Stimulated activated naive CD8-positive, alpha-beta T cell treated with anti-CD3 and anti-CD28 coated beads, Interleukin-15, Interleukin-2, amounts not matched to agents 100 U/mL and 50 U/mL, for 24 hours (primary cell): ENCODE measurements around the gene HIVEP3.

Source experiments
- ATAC-seq: fragments of 150-1000 bp; cut with Tn5 transposase; one replicate; pipeline ENCODE4 v1.10.0; 2021
- DNase-seq: peaks from one replicate; pipeline ENCODE4 v3.0.0; 2021

Gene HIVEP3

DNA sequence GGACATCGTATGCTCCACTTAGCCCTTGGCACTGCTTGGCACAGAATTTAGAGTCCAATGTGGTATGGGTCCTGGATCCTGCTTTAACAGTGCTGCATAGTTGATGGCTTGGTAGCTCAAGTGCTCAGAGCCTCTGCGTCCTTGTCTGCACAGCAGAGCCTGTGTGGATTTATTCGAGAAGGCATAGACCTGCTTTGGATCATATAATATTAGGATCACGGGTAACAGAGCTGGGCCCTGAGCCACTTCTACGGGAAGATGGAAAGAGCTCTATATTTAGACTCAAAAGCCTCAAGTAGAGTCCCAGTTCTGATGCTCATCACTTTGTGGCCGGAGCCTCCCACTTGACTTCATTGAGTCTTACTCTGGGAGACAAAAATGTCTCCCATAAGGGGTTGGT lies 269.9 kb downstream of the HIVEP3 start:
- DNase-seq (no peak), ATAC-seq (no peak)

DNA sequence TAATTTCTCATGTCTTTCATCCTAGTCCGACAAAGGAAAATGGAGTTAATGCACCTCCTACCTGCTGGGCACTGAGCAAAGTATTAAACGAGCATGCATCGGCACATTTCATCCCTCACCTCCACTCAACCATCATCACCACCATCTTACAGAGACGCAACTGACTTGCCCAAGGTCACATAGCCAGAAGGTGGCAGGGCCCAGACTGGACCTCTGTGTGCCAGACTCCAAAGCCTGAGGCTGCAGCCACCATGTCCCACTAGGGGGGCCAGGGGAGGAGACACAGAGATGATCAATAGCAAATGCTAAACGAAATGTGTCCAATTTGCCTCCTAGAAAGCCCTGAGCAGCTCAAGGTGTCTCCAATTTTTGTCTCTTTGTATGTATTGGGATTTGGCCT lies 270.5 kb downstream of the HIVEP3 start:
- ATAC-seq (no peak), DNase-seq (no peak)

DNA sequence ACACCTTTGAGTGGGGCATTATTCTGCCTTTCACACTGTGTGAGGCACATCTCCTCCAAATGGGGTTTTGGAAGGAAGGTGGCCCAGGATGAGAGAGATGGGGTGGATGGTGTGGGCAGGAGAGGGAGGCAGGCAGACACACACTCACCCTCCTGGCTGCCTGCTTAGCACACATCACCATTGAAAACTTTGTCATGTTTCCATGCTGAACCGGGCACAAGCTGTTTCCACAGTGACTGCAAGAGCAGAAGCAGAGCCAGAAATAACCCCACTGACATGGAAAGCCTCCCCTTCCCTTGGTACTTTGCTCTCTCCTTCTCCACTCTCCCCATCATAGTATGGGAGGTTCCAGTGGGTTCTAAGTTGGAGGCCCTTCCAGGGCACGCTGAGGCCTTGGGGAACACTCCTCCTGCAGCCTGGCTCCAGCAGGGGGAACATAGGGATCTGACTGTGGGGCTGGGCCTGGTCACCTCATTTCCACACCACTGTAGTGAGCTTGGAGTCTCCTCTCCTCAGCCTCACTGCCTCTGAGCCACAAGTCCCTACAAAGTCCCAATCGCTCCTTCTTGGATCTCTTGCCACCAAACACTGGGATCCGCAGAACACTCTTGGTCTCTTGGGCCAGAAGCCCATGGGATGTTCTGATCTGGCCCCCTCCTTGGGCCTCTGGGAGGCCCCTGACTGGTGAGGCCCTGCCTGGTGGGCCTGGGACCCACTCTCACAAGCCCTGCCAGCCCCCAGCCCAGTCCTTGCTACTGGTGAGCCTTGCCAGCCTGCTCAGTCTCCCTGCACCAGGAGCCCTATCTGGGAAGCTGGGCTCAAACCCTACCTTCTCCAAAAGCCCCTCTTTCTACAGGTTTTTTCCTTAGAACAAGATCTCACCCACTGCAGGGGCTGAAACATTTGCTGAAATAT lies 271.2 kb downstream of the HIVEP3 start:
- DNase-seq (no peak), ATAC-seq (no peak)

DNA sequence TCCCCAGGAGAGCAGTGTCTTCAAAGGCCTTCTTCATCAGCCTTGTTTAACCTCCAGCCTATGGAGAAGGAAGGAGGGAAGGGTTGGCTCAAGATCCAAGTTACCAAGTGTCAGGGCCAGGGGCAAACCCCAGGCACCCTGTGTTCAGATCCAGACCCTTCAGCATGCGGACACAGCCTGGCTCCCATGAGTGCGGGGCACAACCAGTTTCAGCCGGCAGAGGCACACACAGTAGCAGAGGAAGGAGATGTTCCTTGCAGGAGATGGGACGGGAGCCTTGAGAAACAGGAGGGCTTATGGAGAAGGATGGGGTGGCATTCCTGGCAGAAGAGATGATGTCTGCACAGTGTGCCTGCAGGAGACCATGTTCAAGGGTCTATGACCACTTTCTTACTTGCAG lies 272.5 kb downstream of the HIVEP3 start:
- ATAC-seq: no peak

DNA sequence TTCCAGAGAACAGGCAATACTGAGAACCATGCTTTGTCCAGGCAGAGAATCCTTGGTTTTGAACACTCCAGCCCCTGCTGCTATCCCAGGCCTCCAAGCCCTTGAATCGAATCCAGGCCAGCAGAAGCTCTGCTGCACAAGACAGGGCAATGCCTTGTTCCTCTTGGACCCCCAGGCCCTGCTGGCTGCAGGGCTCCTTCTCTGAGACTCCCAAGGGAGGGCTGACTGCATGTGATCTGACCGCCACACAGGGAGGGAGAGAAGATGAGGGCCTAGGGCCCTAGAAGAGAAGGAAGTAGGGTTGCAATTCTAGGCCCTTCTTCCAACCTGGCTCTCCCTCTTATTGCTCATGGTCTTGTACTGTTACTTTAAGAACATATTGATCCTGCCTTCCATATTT lies 273.7 kb downstream of the HIVEP3 start:
- no peak for ATAC-seq
- DNase-seq: no peak

More for the DNA sequence above, 272.5 kb downstream of the HIVEP3 start:
- DNase-seq: no peak

DNA sequence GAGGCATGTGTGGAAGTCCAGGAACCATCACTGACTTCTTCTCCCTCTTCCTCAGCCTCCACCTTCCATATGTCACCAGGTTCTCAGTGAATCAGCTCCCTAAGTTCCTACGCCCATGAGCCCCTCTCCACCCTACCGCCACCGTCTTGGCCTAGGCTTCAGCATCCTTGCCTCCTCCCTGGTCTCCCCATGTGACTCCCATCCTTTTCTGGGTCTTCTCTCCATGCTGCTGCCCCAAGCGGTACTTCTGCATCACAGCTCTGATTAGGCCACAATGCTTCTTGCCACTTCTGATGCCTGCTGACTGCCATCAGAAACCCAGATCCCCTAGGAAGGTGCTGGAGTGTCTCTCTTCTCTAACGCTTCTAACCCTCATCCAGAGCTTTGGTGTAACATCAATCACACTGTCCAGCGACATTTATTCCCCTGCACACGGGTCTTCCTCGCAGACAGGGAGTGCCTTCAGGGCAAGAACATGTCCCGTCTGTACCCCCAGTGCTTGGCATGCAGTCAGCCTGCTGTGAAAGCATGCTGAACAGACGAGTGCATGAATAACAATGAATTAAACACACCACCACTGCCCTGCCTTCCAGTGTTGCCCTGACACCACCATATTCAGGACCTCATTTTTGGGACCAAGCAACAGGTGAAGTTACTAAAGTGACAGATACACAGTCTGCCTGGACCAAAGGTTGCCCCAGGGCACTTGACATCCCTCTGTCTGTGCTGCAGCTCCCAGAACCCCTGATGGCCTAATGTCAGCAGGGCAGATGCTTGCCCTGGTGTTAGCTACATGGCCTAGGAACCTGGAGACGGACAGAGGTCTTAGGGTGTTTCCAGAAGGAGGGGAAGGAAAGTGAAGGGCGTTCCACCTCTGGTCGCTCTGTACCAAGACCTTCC lies 275.6 kb downstream of the HIVEP3 start:
- ATAC-seq: no peak
- DNase-seq: no peak

DNA sequence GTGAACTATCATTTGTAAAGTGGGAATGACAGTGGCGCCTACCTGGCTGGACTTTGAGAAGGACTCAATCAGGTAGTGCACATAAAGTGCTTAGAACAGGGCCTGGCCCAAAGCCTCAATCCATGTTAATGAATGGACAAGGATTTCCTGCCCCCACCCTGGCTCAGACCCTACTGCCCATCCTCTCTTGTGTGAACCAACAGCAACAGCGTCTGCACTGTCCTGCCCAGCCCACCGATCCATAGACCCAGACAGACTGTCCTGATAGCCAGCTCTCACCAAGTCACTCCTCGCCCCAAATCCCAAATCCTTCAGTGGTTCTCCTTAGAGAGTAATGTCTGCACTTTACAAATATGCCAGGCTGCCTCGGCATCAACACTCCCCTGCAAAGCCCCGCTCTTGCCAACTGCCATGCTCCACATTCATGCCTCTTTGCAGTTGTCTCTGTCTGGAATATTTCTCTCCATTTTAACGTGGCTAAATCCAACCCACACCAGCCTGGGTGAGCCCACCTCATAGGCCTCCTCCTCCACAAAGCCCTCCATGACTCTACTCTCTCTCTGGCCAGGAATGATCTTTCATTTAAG lies 276.7 kb downstream of the HIVEP3 start:
- DNase-seq (no peak), ATAC-seq (no peak)

DNA sequence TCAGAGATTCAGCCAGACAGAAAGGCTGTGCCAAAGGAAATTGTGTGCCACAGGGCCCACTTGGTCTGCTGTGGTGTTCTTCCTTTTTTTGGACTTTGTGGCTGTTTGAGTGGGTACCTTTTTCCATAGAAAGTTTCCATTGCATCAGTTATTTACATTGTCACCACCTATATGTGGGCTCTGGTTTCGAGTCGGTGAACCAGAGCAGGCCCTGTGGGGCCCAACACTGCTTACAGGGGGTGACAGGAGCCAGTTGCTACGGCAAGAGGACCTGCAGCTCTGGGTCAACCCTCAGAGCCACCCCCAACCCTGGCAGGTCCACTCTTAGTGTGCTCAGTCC lies 277.3 kb downstream of the HIVEP3 start:
- DNase-seq (peak; percentile 73), ATAC-seq (peak; percentile 77)

DNA sequence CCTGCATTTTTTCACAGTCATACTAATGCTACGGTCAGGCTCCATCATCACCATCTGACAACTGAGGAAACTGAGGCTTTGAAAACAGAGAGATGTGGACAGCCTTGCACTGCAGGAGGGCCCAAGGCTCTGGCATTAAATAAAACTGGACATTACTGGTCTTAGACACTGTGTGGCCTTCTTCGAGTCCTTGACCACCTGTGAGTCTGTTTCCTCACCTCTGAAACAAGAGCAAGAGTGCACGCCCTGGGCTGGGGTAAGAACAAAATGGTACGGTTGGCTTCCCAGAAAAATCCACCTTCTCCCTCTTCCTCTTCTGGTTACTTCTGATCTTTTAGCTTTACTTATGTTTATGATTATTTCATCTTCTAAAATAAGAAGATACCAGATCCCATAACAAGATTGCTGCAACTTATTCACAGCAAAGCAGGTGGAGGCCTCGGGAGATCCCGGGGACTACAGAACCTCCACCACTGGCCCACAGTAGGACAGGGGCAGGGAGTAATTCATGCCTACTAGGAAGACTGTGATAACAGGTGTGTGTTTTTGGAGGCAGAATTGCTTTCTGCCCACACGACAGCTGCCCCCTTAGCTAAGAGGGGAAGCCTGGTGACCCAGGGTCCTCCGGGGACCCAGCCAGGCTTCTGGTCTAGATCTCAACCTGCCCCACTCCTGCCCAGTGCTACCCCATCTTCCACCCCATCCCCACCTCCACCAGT lies 277.8 kb downstream of the HIVEP3 start:
- DNase-seq: no peak
- no peak for ATAC-seq

DNA sequence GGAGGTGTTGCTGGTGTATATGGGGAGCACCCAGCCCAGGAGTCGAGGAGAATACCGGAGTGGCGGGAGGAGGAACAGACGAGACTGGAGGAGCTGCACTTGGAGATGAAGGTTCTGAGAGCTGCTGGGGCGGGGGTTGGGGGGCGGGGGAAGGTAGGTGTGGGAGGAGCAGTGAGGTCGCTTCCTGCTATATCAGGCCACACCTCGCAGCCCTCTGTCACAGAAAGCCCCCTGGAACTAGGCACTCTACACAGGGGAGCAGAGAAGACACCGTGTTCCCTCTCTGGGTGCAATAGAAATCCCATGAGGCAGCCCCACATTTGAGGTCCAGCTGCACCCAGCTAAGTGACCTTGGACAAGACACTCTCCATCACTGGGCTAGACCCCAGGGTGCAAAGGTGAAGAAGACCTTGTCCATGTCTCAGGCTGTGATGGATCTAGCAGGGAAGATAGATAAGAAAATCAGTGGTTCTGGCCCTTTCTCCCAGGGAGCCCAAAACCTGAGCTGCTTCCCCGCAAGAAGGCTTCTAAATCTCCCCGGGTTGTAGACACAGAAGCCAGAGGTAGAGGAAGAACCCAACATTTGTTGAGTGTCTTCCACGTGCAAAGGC lies 278.5 kb downstream of the HIVEP3 start:
- DNase-seq (peak; percentile 57), ATAC-seq (peak; percentile 7)

DNA sequence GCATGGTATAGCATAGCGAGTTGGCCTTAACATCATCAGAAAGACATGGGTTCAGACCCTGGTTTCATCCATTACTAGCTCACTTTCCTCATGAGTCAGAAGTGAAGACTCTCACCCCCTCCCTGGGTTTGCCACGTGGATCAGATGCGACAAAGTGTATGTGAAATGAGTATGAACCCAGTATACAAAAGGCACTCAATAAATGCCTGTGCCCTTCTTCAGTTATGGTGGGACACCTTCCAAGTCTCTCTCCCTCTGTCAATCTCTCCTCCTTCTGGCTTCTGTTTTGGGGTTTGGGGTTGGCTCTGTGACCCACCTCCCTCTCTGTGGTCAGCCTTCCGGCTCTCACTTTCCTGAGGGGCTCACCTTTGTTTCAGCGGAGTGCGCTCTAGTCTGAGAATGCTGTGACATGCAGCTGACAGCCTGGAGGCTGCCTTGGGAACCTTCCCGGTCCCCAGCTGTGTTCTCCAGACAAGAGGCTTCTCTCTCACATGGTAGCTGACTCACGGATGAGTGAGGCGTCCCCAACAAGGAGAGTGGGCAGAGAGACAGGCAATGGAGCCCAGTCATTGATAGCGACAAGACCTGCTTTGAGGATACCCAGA lies 279.3 kb downstream of the HIVEP3 start:
- DNase-seq: peak; percentile 67
- peak; percentile 74 for ATAC-seq

DNA sequence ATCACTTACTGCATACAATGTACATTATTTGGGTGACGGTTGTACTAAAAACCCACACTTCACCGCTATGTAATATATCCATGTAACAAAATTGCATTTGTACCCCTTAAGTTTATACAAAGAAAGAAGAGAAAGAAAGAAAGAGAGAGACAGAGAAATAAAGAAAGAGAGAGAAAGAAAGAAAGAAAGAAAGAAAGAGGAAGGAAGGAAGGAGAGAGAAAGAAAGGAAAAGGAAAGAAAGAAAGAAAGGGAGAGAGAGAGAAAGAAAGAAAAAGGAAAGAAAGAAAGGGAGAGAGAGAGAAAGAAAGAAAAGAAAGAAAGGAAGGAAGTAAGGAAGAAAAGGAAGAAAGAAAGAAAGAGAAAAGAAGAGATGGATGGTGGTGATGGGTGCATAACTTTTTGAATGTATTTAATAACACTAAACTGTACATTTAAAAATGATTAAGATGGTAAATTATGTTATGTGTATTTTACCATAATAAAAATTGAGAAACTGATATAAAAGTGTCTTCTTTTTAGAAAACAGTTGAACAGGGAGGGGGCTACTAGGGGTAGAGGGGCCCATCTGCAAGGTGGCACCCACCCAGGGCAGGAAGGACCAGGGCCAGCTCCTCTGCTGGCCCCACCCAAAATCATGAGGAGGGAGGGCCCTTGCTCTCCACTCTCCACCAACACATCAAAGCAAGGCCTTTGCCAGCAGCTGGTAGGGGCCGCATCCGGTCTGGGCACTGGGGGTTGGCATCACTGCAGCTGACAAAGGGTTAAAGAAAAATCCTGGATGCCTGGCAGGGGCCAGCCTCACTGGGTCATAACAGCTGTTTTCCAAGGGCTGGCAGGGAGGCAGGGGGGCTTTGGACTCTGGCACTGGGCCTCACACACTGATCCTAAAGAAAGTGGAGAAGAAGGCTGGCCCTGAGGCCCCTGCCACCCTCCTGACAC lies 280.4 kb downstream of the HIVEP3 start:
- DNase-seq: peak; percentile 30
- ATAC-seq: no peak

DNA sequence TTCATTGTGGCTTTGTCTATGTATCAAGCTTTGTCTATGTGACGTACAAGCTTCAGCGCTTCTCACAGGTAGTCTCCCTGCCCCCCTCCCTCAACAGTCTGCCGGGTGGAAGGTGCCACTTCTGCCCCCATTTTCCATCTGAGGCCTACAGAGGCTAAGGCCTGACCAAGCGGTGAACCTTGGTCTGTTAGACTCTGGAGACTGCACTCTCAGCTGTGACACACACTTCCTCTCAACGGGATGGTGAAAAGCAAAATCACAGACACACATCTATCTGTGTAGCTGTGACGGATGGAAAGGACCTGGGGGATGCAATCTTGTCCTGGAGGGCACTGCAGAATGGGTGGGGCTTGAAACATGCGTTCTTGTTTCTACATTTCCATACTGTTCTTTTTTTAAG lies 281.4 kb downstream of the HIVEP3 start:
- DNase-seq: no peak
- ATAC-seq: no peak

DNA sequence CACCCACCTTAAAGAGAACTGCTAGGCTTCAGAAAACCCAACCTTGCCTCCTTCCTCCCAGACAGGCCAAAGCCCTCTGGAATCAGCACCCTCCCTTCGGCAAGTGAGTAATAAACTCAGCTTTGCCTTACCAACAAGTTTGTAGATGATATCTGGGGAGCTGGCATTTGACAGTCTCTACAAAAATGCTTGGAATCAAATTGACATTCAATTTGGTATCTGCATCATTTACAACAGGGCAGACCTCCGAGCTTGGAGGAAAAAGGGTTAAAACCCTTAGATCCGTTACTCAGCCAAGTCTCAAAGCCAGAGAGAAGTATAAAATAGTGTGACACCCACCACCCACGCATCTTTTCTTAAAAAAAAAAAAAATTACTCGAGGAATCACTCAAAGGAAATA lies 285.0 kb downstream of the HIVEP3 start:
- ATAC-seq: no peak
- no peak for DNase-seq

DNA sequence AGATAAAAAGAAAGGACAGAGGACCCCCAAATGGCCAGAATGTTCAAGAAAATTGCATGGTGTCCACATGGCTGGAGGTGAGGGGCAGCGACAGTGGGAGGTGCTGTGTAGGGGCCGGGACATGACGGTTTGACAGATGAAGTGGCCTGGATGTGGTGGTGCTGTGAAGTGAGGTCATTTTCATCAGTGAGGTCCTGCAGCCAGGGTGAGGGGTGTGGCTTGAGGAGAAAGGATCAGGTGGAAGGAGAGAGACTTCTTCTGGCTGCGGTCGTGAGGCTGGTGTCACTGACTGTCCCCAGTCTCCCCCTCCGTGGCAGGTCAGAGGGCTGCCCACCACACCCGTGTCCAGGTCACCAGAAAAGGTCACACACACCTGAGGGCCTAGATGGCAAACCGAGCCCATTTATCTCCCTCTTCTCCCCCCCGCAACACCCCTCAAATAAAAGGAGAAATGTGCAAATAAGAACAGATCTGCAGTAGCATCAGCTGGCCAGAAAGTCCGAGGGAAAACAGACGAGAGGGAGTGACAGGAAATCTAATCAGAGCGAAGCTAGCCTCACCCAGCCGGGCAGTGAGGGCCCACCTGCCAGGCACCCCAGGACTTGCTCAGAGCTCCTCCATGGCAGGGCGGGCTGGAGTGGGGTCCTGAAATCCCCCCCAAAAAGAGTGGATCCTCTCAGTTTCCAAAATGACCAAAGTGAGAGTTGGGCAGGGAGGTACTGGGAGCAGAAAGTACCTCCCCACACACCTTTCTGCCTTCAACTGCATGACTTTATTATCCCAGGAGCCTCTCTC lies 285.7 kb downstream of the HIVEP3 start:
- ATAC-seq: no peak
- DNase-seq: no peak

DNA sequence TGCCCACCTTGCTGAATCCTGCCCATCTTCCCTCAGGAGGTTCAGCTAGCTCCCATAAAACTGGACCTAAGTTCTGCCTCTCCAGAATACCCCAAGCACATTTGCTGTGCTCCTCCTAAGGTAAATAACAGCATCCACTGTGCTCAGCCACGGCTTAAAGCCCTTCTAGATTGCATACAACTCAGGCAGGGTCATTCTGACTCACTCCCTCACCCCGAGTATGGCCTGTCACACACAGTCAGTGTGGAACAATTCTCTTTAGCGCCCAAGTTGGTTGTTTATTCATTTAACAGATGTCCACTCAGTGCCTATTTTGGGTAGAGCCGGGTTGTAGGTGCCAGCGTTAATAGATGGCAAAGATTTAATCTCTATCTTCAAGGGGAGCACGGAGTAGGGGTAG lies 286.8 kb downstream of the HIVEP3 start:
- DNase-seq (no peak), ATAC-seq (peak; percentile 17)

DNA sequence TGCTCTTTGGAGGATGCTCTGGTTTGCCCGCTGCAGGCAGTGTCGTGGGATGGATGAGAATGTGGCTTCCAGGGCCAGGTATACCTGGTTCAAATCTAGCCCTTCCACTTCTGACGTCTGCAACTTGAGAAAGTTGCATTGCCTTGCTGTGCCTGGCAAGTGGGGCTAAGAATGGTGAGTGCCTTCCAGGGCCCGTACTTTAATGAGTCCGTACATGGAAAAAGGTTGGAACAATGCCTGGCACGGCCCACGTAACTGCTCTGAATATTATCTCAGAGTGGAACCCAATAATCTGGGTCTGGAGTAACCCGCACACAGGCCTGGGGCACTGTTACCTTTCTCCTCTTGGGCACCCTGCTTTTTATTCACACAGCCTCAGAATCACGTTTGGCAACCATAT lies 287.6 kb downstream of the HIVEP3 start:
- ATAC-seq: no peak
- DNase-seq: no peak

DNA sequence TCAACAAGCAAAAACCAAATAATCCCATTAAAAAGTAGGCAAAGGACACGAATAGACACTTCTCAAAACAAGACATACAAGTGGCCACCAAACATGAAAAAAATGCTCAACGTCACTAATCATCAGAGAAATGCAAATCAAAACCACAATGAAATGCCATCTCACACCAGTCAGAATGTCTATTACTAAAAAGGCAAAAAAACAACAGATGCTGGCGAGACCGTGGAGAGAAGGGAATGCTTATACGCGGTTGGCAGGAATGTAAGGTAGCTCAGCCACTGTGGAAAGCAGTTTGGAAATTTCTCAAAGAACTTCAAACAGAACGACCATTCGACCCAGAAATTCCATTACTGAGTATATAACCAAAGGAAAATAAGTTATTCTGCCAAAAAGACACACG lies 289.2 kb downstream of the HIVEP3 start:
- ATAC-seq (no peak), DNase-seq (no peak)

DNA sequence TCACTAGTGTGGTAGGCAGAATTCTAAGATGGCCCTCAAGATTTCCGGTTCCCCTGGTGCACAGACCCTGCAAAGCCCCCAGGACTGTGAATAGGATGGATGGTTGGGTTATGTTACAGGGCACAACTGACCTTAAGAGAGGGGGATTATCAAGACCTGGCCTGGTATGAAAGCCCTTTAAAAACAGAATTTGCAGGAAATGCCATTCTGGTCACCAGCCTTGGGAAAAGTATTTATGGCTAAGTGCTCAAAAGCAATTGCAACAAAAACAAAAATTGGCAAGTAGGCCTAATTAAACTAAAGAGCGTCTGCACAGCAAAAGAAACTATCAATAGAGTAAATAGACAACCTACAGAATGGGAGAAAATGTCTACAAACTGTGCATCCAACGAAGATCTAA lies 289.6 kb downstream of the HIVEP3 start:
- DNase-seq: no peak
- no peak for ATAC-seq
